Activated gamma-delta T cell treated with Interleukin-2 at 50 U/mL for 16 hours (primary cell): Measurements from ENCODE around the gene ATP5MC2.
"Not testable (repeated sequence)": the region's sequence is repeated elsewhere in the genome, so short reads cannot be mapped to it uniquely, and the experiment has no call there.

Experiments
- DNase-seq: peaks from one replicate; pipeline ENCODE4 v3.0.0-alpha.2; 2020

Gene ATP5MC2

GRCh38 chr12:53675701-53676607 is at the start of gene ATP5MC2:
TSS of gene ATP5MC2 (minus strand) at chr12:53676083. CDS start at chr12:53672614, 3,469 bp downstream.
- DNase-seq, result peak; percentile 97

GRCh38 chr12:53722450-53723041 is 46.7 kb upstream of the ATP5MC2 start:
- DNase-seq, result no peak

GRCh38 chr12:53720946-53721345 is 45.1 kb upstream of the ATP5MC2 start:
- DNase-seq, result no peak

- no peak for DNase-seq
Measured at GRCh38 chr12:53719649-53720048, 43.8 kb upstream of the ATP5MC2 start.

- DNase-seq, result not testable (repeated sequence)
Measured at GRCh38 chr12:53718567-53718966, 42.7 kb upstream of the ATP5MC2 start.

- DNase-seq, result no peak
Measured at GRCh38 chr12:53717319-53717718, 41.4 kb upstream of the ATP5MC2 start.

GRCh38 chr12:53714004-53714403 is 38.1 kb upstream of the ATP5MC2 start:
- no peak for DNase-seq

GRCh38 chr12:53713516-53713915 is 37.6 kb upstream of the ATP5MC2 start:
- DNase-seq, result no peak

- DNase-seq, result no peak
Measured at GRCh38 chr12:53712059-53712643, 36.3 kb upstream of the ATP5MC2 start.

GRCh38 chr12:53710091-53710490 is 34.2 kb upstream of the ATP5MC2 start:
- DNase-seq, result no peak

GRCh38 chr12:53709671-53710070 is 33.8 kb upstream of the ATP5MC2 start:
- no peak for DNase-seq

GRCh38 chr12:53706080-53706479 is 30.2 kb upstream of the ATP5MC2 start:
- no peak for DNase-seq

- no peak for DNase-seq
Measured at GRCh38 chr12:53703756-53704155, 27.9 kb upstream of the ATP5MC2 start.

GRCh38 chr12:53701518-53702264 is 25.8 kb upstream of the ATP5MC2 start:
- DNase-seq, result peak; percentile 75

- no peak for DNase-seq
Measured at GRCh38 chr12:53700567-53700966, 24.7 kb upstream of the ATP5MC2 start.

- DNase-seq, result no peak
Measured at GRCh38 chr12:53699678-53700025, 23.8 kb upstream of the ATP5MC2 start.

- no peak for DNase-seq
Measured at GRCh38 chr12:53698948-53699677, 23.2 kb upstream of the ATP5MC2 start.

GRCh38 chr12:53696655-53697331 is 20.9 kb upstream of the ATP5MC2 start:
- no peak for DNase-seq

GRCh38 chr12:53696285-53696654 is 20.4 kb upstream of the ATP5MC2 start:
- no peak for DNase-seq

- DNase-seq, result no peak
Measured at GRCh38 chr12:53695152-53696145, 19.6 kb upstream of the ATP5MC2 start.

GRCh38 chr12:53694756-53695151 is 18.9 kb upstream of the ATP5MC2 start:
- DNase-seq, result no peak
